ENCODE results near the gene TIAM2. TPM values are rescaled to one million over a fixed set of nuclear protein-coding genes. Genes with fewer than 3 reads are reported as not detected.

TIAM2 gene
- total and polyA plus RNA-seq, 8 donors: 2.0 to 9.2 (median 3.4) TPM

- TF ChIP-seq, protein P1, sequence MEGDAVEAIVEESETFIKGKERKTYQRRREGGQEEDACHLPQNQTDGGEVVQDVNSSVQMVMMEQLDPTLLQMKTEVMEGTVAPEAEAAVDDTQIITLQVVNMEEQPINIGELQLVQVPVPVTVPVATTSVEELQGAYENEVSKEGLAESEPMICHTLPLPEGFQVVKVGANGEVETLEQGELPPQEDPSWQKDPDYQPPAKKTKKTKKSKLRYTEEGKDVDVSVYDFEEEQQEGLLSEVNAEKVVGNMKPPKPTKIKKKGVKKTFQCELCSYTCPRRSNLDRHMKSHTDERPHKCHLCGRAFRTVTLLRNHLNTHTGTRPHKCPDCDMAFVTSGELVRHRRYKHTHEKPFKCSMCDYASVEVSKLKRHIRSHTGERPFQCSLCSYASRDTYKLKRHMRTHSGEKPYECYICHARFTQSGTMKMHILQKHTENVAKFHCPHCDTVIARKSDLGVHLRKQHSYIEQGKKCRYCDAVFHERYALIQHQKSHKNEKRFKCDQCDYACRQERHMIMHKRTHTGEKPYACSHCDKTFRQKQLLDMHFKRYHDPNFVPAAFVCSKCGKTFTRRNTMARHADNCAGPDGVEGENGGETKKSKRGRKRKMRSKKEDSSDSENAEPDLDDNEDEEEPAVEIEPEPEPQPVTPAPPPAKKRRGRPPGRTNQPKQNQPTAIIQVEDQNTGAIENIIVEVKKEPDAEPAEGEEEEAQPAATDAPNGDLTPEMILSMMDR (IDR thresholded peaks at IDR 0.05): no peak
- Histone ChIP-seq H3K4me1 (peaks cover 0 to 3% (median 0%) of the 10 kb centered on the region in 3 donors), H3K36me3 (no peaks in the 10 kb centered on the region), H3K4me3 (no peak overlapping the region), H3K27me3 (no peaks in the 10 kb centered on the region), H3K9me3 (no peaks in the 10 kb centered on the region), H3K27ac (no peak overlapping the region)
- intact Hi-C loops (cut with DNase I): no loop called here
- FAIRE-seq (no peak), DNase-seq (no peak), ATAC-seq (no peak)
- WGBS, 2 donors: 85 to 89% methylated on average over 10 of the region's 10 CpGs
Measured at GRCh38 chr6:155155787-155156447, 160.8 kb downstream of the TIAM2 start.

GRCh38 chr6:155157101-155157500 lies 162.0 kb downstream of the TIAM2 start:
- TF ChIP-seq, protein P1 (IDR thresholded peaks at IDR 0.05): no peak
- intact Hi-C loops (cut with DNase I): no loop called here
- 53 to 69% methylated on average over 6 of the region's 6 CpGs for WGBS, 2 donors

GRCh38 chr6:155158030-155158843 lies 163.1 kb downstream of the TIAM2 start:
- FAIRE-seq (no peak), ATAC-seq (no peak), DNase-seq (no peak)
- intact Hi-C loops (cut with DNase I): no loop called here
- no peaks in the 10 kb centered on the region for H3K9me3 ChIP-seq
- TF ChIP-seq, protein P1 (IDR thresholded peaks at IDR 0.05): no peak
- no peaks in the 10 kb centered on the region for H3K27me3 ChIP-seq
- peaks cover 0 to 3% (median 0%) of the 10 kb centered on the region in 3 donors for H3K4me1 ChIP-seq
- H3K36me3 ChIP-seq: no peaks in the 10 kb centered on the region
- WGBS, 2 donors: 61 to 70% methylated on average over 5 of the region's 5 CpGs
- H3K27ac ChIP-seq: no peak overlapping the region
- no peak overlapping the region for H3K4me3 ChIP-seq

More at GRCh38 chr6:155157101-155157500, 162.0 kb downstream of the TIAM2 start:
- Histone ChIP-seq H3K27me3 (no peaks in the 10 kb centered on the region), H3K36me3 (no peaks in the 10 kb centered on the region), H3K9me3 (no peaks in the 10 kb centered on the region), H3K4me1 (peaks cover 0 to 3% (median 0%) of the 10 kb centered on the region in 3 donors), H3K27ac (no peak overlapping the region), H3K4me3 (no peak overlapping the region)
- no peak for ATAC-seq
- no peak for FAIRE-seq
- no peak for DNase-seq

GRCh38 chr6:155162682-155163081 lies 167.6 kb downstream of the TIAM2 start:
- ATAC-seq (no peak), FAIRE-seq (no peak), DNase-seq (no peak)
- no peaks in the 10 kb centered on the region for H3K4me1 ChIP-seq
- H3K9me3 ChIP-seq: no peaks in the 10 kb centered on the region
- no peak overlapping the region for H3K27ac ChIP-seq
- intact Hi-C loops (cut with DNase I): no loop called here
- H3K36me3 ChIP-seq: no peaks in the 10 kb centered on the region
- H3K4me3 ChIP-seq: no peak overlapping the region
- WGBS, 2 donors: 56 to 60% methylated on average over 3 of the region's 3 CpGs
- TF ChIP-seq, protein P1 (IDR thresholded peaks at IDR 0.05): no peak
- H3K27me3 ChIP-seq: no peaks in the 10 kb centered on the region

- no peaks in the 10 kb centered on the region for H3K27me3 ChIP-seq
- FAIRE-seq (no peak), DNase-seq (no peak), ATAC-seq (no peak)
- TF ChIP-seq, protein P1 (IDR thresholded peaks at IDR 0.05): no peak
- H3K27ac ChIP-seq: no peak overlapping the region
- H3K4me3 ChIP-seq: no peak overlapping the region
- WGBS, 2 donors: 85 to 87% methylated on average over 1 of the region's 1 CpG
- H3K4me1 ChIP-seq: no peaks in the 10 kb centered on the region
- intact Hi-C loops (cut with DNase I): no loop called here
- no peaks in the 10 kb centered on the region for H3K36me3 ChIP-seq
- no peaks in the 10 kb centered on the region for H3K9me3 ChIP-seq
Measured at GRCh38 chr6:155163601-155164000, 168.5 kb downstream of the TIAM2 start.

All from pancreas (tissue), 10 donors.